Ishikawa (cell line): ENCODE data around the gene PMAIP1.

Source experiments
- CEBPB ChIP-seq: IDR thresholded peaks from 2 replicates; pipeline ENCODE4 v1.6.1; 2012
- CREB1 ChIP-seq: IDR thresholded peaks from 2 replicates; pipeline ENCODE4 v1.6.1; 2012; ENCODE audit warnings: low read depth
- EGR1 ChIP-seq: IDR thresholded peaks from 2 replicates; pipeline ENCODE4 v1.6.1; 2012
- EP300 ChIP-seq: IDR thresholded peaks from 2 replicates; pipeline ENCODE4 v1.6.1; 2012; ENCODE audit warnings: borderline replicate concordance
- FOXM1 ChIP-seq: IDR thresholded peaks from 2 replicates; pipeline ENCODE4 v1.6.1; 2012; ENCODE audit warnings: low read depth, borderline replicate concordance
- MAX ChIP-seq: IDR thresholded peaks from 2 replicates; pipeline ENCODE4 v1.6.1; 2012
- NFIC ChIP-seq: IDR thresholded peaks from 2 replicates; pipeline ENCODE4 v1.6.1; 2012
- RAD21 ChIP-seq: IDR thresholded peaks from 2 replicates; pipeline ENCODE4 v1.6.1; 2012; ENCODE audit warnings: low read depth
- TAF1 ChIP-seq: IDR thresholded peaks from 2 replicates; pipeline ENCODE4 v1.6.1; 2012; ENCODE audit warnings: low read depth, mild to moderate bottlenecking
- TCF12 ChIP-seq: IDR thresholded peaks from 2 replicates; pipeline ENCODE4 v1.6.1; 2012; ENCODE audit warnings: low read depth
- TEAD4 ChIP-seq: IDR thresholded peaks from 2 replicates; pipeline ENCODE4 v1.6.1; 2012
- YY1 ChIP-seq: IDR thresholded peaks from 2 replicates; pipeline ENCODE4 v1.6.1; 2012; ENCODE audit warnings: low read depth
- ZBTB7A ChIP-seq: IDR thresholded peaks from 2 replicates; pipeline ENCODE4 v1.6.1; 2012; ENCODE audit warnings: low read depth
- TF ChIP-seq, protein P1 (sequence below): IDR thresholded peaks from 2 replicates; pipeline ENCODE4 v1.6.1; 2012; ENCODE audit warnings: low read depth, mild to moderate bottlenecking
- TF ChIP-seq, protein P2 (sequence below): IDR thresholded peaks from 2 replicates; pipeline ENCODE4 v1.6.1; 2012

Gene PMAIP1

GRCh38 chr18:59899298-59900221 is at the start of gene PMAIP1:
Gene PMAIP1, plus strand, starts transcription at chr18:59899996. Its CDS starts 182 bp downstream, at chr18:59900178.
- no peak; the same call in 1 of the 2 replicates for TF ChIP-seq TCF12
- TF ChIP-seq EGR1: peak; percentile 58
- TF ChIP-seq CREB1: peak; percentile 54
- TF ChIP-seq TAF1: peak; percentile 93
- TF ChIP-seq, protein P1, sequence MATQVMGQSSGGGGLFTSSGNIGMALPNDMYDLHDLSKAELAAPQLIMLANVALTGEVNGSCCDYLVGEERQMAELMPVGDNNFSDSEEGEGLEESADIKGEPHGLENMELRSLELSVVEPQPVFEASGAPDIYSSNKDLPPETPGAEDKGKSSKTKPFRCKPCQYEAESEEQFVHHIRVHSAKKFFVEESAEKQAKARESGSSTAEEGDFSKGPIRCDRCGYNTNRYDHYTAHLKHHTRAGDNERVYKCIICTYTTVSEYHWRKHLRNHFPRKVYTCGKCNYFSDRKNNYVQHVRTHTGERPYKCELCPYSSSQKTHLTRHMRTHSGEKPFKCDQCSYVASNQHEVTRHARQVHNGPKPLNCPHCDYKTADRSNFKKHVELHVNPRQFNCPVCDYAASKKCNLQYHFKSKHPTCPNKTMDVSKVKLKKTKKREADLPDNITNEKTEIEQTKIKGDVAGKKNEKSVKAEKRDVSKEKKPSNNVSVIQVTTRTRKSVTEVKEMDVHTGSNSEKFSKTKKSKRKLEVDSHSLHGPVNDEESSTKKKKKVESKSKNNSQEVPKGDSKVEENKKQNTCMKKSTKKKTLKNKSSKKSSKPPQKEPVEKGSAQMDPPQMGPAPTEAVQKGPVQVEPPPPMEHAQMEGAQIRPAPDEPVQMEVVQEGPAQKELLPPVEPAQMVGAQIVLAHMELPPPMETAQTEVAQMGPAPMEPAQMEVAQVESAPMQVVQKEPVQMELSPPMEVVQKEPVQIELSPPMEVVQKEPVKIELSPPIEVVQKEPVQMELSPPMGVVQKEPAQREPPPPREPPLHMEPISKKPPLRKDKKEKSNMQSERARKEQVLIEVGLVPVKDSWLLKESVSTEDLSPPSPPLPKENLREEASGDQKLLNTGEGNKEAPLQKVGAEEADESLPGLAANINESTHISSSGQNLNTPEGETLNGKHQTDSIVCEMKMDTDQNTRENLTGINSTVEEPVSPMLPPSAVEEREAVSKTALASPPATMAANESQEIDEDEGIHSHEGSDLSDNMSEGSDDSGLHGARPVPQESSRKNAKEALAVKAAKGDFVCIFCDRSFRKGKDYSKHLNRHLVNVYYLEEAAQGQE: peak; percentile 66
- peak; percentile 67 for TF ChIP-seq MAX
- no peak for TF ChIP-seq RAD21
- TF ChIP-seq ZBTB7A: no peak
- peak; percentile 37; the same call in 1 of the 2 replicates for TF ChIP-seq YY1
- TF ChIP-seq TEAD4: no peak
- 0 out of 2 replicates have a peak, but pooled peaks have one; percentile 11 for TF ChIP-seq NFIC
- no peak for TF ChIP-seq FOXM1
- no peak for TF ChIP-seq EP300
- TF ChIP-seq, protein P2, sequence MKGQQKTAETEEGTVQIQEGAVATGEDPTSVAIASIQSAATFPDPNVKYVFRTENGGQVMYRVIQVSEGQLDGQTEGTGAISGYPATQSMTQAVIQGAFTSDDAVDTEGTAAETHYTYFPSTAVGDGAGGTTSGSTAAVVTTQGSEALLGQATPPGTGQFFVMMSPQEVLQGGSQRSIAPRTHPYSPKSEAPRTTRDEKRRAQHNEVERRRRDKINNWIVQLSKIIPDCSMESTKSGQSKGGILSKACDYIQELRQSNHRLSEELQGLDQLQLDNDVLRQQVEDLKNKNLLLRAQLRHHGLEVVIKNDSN: no peak
- no peak for TF ChIP-seq CEBPB

DNA sequence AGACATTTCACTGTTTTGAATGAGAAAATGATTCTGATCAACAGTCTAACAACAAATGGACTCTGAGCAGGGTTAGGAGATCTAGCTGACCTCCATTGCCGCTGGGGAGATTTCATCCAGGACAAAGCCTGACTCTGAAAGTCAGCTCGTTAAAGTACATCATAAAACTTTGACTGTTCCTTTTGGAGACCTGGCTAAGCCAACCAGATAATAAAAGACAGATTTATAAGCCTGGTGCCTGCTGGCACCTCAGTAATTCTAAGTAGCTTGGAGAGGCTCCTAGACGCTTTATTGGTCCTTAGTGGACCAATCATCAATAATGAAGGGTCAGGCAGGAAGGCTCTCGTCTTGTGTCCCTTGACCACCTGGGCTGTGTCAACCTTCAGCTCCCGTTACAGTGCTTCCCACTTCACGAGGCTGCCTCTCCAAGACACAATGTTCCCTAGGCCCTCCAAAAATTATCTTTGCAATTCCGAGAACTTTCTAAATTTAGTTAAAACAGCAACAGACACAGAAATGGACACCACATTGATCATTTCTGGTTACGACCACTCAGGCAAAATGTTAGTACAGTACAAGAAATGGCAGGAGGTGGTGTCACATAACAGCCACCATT is 47.9 kb upstream of the PMAIP1 start:
- TF ChIP-seq, protein P2: no peak
- TF ChIP-seq RAD21: no peak
- TF ChIP-seq NFIC: no peak
- TF ChIP-seq FOXM1: no peak
- TF ChIP-seq, protein P1: no peak
- TF ChIP-seq TCF12: no peak
- TF ChIP-seq TEAD4: no peak
- no peak for TF ChIP-seq ZBTB7A
- TF ChIP-seq CEBPB: no peak

DNA sequence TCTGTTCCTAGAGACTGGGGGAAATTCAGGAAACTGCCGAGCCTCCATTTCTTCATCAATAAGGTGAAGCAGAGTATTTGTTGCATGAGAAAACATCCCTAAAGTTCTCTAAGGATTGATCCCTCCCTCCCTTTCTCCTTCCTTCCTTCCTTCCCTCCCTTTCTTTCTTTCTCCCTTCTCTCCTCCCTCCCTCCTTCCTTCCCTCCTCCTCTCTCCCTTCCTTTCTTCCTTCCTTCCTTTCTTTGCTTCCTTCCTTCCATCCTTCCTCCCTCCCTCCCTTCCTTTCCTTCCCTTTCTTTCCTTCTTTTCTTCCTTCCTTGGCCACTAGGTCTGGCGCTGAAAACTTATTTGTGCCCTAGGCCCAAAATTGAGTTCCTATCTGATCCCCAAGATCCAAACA is 47.2 kb upstream of the PMAIP1 start:
- no peak for TF ChIP-seq NFIC
- no peak for TF ChIP-seq YY1
- no peak for TF ChIP-seq TCF12
- TF ChIP-seq EGR1: no peak
- no peak for TF ChIP-seq MAX

DNA sequence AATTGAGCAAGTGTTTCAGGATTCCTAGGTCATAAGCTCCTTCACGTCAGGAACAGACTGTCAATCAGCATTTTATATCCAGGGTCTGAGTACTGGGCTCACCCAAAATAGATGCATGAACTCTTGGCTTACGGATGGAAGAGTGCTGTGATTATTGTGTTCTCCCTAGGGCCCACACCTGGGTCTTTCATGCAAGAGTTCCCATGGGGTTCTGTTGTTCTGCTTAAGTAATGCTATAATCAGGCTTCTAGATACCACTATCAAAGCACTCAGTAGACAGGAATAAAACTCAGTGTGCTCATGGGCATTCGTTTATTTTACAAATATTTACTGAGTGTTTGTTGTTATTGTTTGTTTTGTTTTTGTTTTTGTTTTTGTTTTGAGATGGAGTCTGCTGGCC is 46.4 kb upstream of the PMAIP1 start:
- no peak for TF ChIP-seq CREB1
- no peak for TF ChIP-seq CEBPB
- no peak for TF ChIP-seq FOXM1
- TF ChIP-seq TAF1: no peak
- TF ChIP-seq MAX: no peak
- TF ChIP-seq TCF12: no peak
- TF ChIP-seq EP300: no peak
- TF ChIP-seq RAD21: no peak
- no peak for TF ChIP-seq TEAD4
- TF ChIP-seq, protein P1: no peak
- TF ChIP-seq, protein P2: no peak
